ENCODE results near the gene EFCAB7. TPM values are rescaled to one million over a fixed set of nuclear protein-coding genes. Genes with fewer than 3 reads are reported as not detected.
"Not testable (repeated sequence)": the region's sequence is repeated elsewhere in the genome, so short reads cannot be mapped to it uniquely, and the experiment has no call there.

The EFCAB7 gene
- total and polyA plus RNA-seq, 7 experiments from 2014 or later: 3.7 to 13.5 (median 7.6) TPM

DNA sequence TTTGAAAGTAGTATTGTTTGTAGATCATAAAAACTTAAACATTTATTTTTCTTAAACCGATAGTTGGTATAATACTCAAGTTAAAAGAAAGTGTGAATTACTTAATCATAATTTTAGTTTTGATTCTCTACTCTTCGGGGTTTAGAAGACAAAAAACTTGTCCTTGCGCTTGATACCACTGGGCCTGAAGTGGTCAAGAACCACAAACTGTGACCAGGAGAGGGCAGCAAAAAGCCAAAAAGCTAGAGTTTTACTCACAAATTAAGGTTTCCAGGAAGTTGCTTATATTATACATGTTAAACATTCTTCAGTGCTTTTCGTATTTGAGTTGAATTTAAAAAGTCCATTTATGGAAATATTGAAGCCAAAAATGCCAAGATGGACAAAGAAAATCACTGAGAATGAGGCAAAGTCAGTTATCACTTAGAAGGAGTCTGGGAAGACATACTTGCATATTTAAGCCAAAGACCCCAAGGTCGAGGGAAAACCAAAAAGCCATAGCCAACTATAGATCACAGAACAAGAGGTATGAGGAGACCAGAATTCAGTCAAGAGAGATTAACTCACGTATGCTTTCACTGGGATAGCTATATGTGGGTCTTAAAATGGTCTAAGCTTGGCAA lies 34.2 kb downstream of the EFCAB7 start:
- H3K36me3 Mint-ChIP-seq: peaks cover 0 to 20% (median 8%) of the 10 kb centered on the region in 5 donors
- Histone ChIP-seq H3K4me1 (ENCODE audit: control insufficient read depth in 2 of 2, insufficient read depth in 2 of 2, low read length in 2 of 2) (no peaks in the 10 kb centered on the region), H3K4me3 (ENCODE audit: low read length) (no peak overlapping the region), H3K9me3 (ENCODE audit: control insufficient read depth in 2 of 3, low read length in 3 of 3) (no peaks in the 10 kb centered on the region), H3K27ac (ENCODE audit: low read depth, low read length) (no peak overlapping the region), H3K36me3 (ENCODE audit: control insufficient read depth in 2 of 3, insufficient read depth in 3 of 3, low read length in 3 of 3) (no peaks in the 10 kb centered on the region), H3K27me3 (ENCODE audit: control insufficient read depth in 2 of 2, insufficient read depth in 2 of 2, low read length in 2 of 2) (no peaks in the 10 kb centered on the region)
- H3K27ac Mint-ChIP-seq: peak overlapping the region in 1 of 9 donors; percentile 72
- ATAC-seq (no peak), DNase-seq (peak in 2 of 9 donors; percentile 2 to 6)
- no peaks in the 10 kb centered on the region for H3K27me3 Mint-ChIP-seq
- no peak overlapping the region for H3K4me3 Mint-ChIP-seq
- POLR2A ChIA-PET: interaction anchor here (0.7 kb wide), 1 partner anchor 20 kb away, joined by 5 read pairs; no protein-coding TSS in a partner anchor
- H3K4me1 Mint-ChIP-seq: peaks cover 0 to 4% (median 0%) of the 10 kb centered on the region in 7 donors
- CTCF ChIA-PET: interaction anchor here (3.1 kb wide), 1 partner anchor 688 kb away, joined by 17 read pairs; no protein-coding TSS in a partner anchor
- intact Hi-C loops (cut with micrococcal nuclease): loop anchor here in 1 of 2 donors (1.0 kb wide), 1 partner anchor 689 kb away; no protein-coding TSS in a partner anchor
- no peaks in the 10 kb centered on the region for H3K9me3 Mint-ChIP-seq

DNA sequence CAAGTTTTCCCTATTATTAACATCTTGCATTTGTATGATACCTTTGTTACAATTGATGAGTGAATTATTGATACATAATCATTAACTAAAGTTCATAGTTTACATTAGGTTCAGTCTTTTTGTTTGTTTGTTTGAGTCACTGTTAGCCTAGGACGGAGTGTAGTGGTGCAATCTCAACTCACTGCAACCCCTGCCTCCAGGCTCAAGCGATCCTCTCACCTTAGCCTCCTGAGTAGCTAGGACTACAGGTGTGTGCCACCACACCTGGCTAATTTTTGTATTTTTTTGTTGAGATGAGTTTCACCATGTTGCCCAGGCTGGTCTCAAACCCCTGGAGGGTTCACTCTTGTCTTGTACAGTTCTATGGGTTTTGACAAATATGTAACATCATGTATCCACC lies 36.0 kb downstream of the EFCAB7 start:
- Mint-ChIP-seq H3K4me1 (peaks cover 0 to 4% (median 0%) of the 10 kb centered on the region in 7 donors), H3K36me3 (peaks cover 0 to 17% (median 10%) of the 10 kb centered on the region in 5 donors), H3K9me3 (no peaks in the 10 kb centered on the region), H3K4me3 (no peak overlapping the region), H3K27me3 (no peaks in the 10 kb centered on the region), H3K27ac (no peak overlapping the region)
- Histone ChIP-seq H3K4me1 (ENCODE audit: control insufficient read depth in 2 of 2, insufficient read depth in 2 of 2, low read length in 2 of 2) (no peaks in the 10 kb centered on the region), H3K36me3 (ENCODE audit: control insufficient read depth in 2 of 3, insufficient read depth in 3 of 3, low read length in 3 of 3) (no peaks in the 10 kb centered on the region), H3K4me3 (ENCODE audit: low read length) (no peak overlapping the region), H3K9me3 (ENCODE audit: control insufficient read depth in 2 of 3, low read length in 3 of 3) (no peaks in the 10 kb centered on the region), H3K27ac (ENCODE audit: low read depth, low read length) (no peak overlapping the region), H3K27me3 (ENCODE audit: control insufficient read depth in 2 of 2, insufficient read depth in 2 of 2, low read length in 2 of 2) (no peaks in the 10 kb centered on the region)
- DNase-seq (no peak), ATAC-seq (no peak)
- intact Hi-C loops (cut with micrococcal nuclease): no loop called here
- ChIA-PET CTCF (no interaction called here), POLR2A (no interaction called here)

DNA sequence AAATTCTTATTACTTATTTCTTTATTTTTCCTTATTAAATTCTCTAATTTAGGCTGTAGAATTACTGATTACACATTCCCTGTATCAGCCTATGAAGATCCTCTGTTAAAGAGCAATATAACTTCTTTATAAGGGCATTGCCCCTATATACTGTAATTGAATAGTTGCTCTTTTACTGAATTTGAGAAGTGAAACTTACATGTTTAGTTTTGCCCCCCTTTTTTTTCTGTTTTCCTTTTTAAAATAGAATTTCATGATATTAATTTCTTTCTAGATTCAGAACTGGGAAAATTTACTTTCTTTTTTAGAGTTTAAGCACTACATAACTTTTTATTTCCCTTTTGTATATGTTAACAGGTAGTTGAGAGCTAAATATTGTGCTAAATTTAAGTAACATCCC lies 40.4 kb downstream of the EFCAB7 start:
- no peaks in the 10 kb centered on the region for H3K27me3 ChIP-seq (ENCODE audit: control insufficient read depth in 2 of 2, insufficient read depth in 2 of 2, low read length in 2 of 2)
- POLR2A ChIA-PET: no interaction called here
- Mint-ChIP-seq H3K36me3 (peaks cover 3 to 31% (median 19%) of the 10 kb centered on the region in 5 donors), H3K9me3 (no peaks in the 10 kb centered on the region), H3K4me1 (peaks cover 0 to 4% (median 0%) of the 10 kb centered on the region in 7 donors), H3K27ac (no peak overlapping the region), H3K4me3 (no peak overlapping the region), H3K27me3 (no peaks in the 10 kb centered on the region)
- no peaks in the 10 kb centered on the region for H3K4me1 ChIP-seq (ENCODE audit: control insufficient read depth in 2 of 2, insufficient read depth in 2 of 2, low read length in 2 of 2)
- no peak for DNase-seq
- no peak for ATAC-seq
- intact Hi-C loops (cut with micrococcal nuclease): no loop called here
- no peaks in the 10 kb centered on the region for H3K36me3 ChIP-seq (ENCODE audit: control insufficient read depth in 2 of 3, insufficient read depth in 3 of 3, low read length in 3 of 3)
- H3K9me3 ChIP-seq (ENCODE audit: control insufficient read depth in 2 of 3, low read length in 3 of 3): no peaks in the 10 kb centered on the region
- H3K27ac ChIP-seq (ENCODE audit: low read depth, low read length): no peak overlapping the region
- no peak overlapping the region for H3K4me3 ChIP-seq (ENCODE audit: low read length)
- CTCF ChIA-PET: no interaction called here

DNA sequence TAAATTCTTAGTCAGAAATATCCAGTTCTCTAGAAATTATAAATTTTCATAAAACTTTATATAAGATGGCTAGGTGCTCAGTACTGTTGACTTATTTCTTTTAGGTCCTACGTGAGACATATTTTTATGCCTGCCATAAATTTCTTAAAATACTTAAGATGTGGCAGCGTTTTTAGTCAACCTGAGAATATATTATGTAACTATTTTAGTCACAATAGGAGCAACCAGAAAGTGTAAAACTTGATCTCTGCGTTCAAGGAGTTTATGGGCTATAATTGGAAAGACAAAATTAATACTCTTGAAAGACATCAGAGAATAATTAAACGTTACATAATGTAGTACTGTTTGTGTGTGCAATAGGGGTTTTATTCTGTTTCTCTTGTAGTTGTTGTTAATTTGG lies 45.7 kb downstream of the EFCAB7 start:
- ChIA-PET POLR2A (interaction anchor here (0.8 kb wide), 1 partner anchor 15 kb away, joined by 3 read pairs; no protein-coding TSS in a partner anchor), CTCF (no interaction called here)
- Mint-ChIP-seq H3K4me1 (no peaks in the 10 kb centered on the region), H3K27ac (peak overlapping the region in 1 of 9 donors; percentile 47), H3K9me3 (no peaks in the 10 kb centered on the region), H3K4me3 (no peak overlapping the region), H3K36me3 (peaks cover 3 to 20% (median 14%) of the 10 kb centered on the region in 5 donors), H3K27me3 (no peaks in the 10 kb centered on the region)
- H3K4me3 ChIP-seq (ENCODE audit: low read length): no peak overlapping the region
- no peaks in the 10 kb centered on the region for H3K27me3 ChIP-seq (ENCODE audit: control insufficient read depth in 2 of 2, insufficient read depth in 2 of 2, low read length in 2 of 2)
- DNase-seq (no peak), ATAC-seq (no peak)
- H3K36me3 ChIP-seq (ENCODE audit: control insufficient read depth in 2 of 3, insufficient read depth in 3 of 3, low read length in 3 of 3): no peaks in the 10 kb centered on the region
- intact Hi-C loops (cut with micrococcal nuclease): no loop called here
- H3K4me1 ChIP-seq (ENCODE audit: control insufficient read depth in 2 of 2, insufficient read depth in 2 of 2, low read length in 2 of 2): no peaks in the 10 kb centered on the region
- H3K9me3 ChIP-seq (ENCODE audit: control insufficient read depth in 2 of 3, low read length in 3 of 3): no peaks in the 10 kb centered on the region
- H3K27ac ChIP-seq (ENCODE audit: low read depth, low read length): no peak overlapping the region

DNA sequence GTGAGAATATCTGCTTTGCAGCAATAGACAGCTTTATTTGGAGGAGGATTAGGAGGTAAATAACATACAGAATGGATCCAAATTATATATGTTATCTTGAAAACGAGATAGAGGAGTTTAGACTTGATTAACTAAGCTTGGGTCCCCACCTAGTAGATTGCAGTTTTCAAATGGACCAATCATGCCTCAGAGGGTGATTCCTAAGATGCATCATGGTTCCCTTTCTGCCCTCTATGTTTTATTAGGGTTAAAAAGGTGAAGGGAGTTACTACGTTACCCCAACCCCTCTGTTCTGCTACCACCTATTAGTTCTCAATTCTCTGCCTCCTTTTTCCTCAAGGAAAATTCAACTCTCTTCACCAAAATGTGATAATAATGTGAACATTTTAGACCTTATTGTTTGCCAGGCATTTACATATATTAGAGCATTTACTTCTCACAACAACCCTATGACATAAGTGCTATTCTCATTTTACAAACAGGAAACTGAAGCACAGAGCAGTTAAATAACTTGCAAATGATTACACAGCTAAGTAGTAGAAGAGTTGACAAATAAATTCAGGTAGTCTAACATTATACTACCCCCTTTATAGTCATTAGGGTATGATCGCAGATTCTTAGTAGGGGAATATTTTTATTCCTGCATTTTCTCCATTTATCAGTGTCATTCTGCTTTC lies 46.5 kb downstream of the EFCAB7 start:
- ATAC-seq (no peak), DNase-seq (no peak)
- Histone ChIP-seq H3K36me3 (ENCODE audit: control insufficient read depth in 2 of 3, insufficient read depth in 3 of 3, low read length in 3 of 3) (no peaks in the 10 kb centered on the region), H3K9me3 (ENCODE audit: control insufficient read depth in 2 of 3, low read length in 3 of 3) (no peaks in the 10 kb centered on the region), H3K27ac (ENCODE audit: low read depth, low read length) (no peak overlapping the region), H3K27me3 (ENCODE audit: control insufficient read depth in 2 of 2, insufficient read depth in 2 of 2, low read length in 2 of 2) (no peaks in the 10 kb centered on the region), H3K4me1 (ENCODE audit: control insufficient read depth in 2 of 2, insufficient read depth in 2 of 2, low read length in 2 of 2) (no peaks in the 10 kb centered on the region), H3K4me3 (ENCODE audit: low read length) (no peak overlapping the region)
- ChIA-PET POLR2A (no interaction called here), CTCF (no interaction called here)
- peaks cover 3 to 13% (median 10%) of the 10 kb centered on the region in 5 donors for H3K36me3 Mint-ChIP-seq
- H3K4me1 Mint-ChIP-seq: no peaks in the 10 kb centered on the region
- intact Hi-C loops (cut with micrococcal nuclease): no loop called here
- no peaks in the 10 kb centered on the region for H3K9me3 Mint-ChIP-seq
- H3K4me3 Mint-ChIP-seq: no peak overlapping the region
- no peak overlapping the region for H3K27ac Mint-ChIP-seq
- no peaks in the 10 kb centered on the region for H3K27me3 Mint-ChIP-seq

DNA sequence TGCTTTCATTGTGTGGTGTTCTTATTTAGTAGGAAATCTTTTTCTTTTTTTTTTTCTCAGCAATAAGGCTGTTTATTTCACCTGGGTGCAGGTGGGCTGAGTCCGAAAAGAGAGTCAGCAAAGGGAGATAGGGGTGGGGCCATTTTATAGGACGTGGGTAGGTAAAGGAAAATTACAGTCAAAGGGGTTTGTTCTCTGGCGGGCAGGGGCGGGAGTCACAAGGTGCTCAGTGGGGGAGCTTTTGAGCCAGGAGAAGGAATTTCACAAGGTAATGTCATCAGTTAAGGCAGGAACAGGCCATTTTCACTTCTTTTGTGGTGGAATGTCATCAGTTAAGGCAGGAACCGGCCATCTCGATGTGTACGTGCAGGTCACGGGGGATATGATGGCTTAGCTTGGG lies 49.4 kb downstream of the EFCAB7 start:
- intact Hi-C loops (cut with micrococcal nuclease); H3K27me3 Mint-ChIP-seq; POLR2A ChIA-PET; DNase-seq; H3K9me3 ChIP-seq (ENCODE audit: control insufficient read depth in 2 of 3, low read length in 3 of 3); H3K9me3 Mint-ChIP-seq; H3K4me3 Mint-ChIP-seq; H3K4me3 ChIP-seq (ENCODE audit: low read length); CTCF ChIA-PET; ATAC-seq; H3K36me3 ChIP-seq (ENCODE audit: control insufficient read depth in 2 of 3, insufficient read depth in 3 of 3, low read length in 3 of 3); H3K4me1 ChIP-seq (ENCODE audit: control insufficient read depth in 2 of 2, insufficient read depth in 2 of 2, low read length in 2 of 2); H3K27ac ChIP-seq (ENCODE audit: low read depth, low read length); H3K36me3 Mint-ChIP-seq; H3K4me1 Mint-ChIP-seq; H3K27ac Mint-ChIP-seq; H3K27me3 ChIP-seq (ENCODE audit: control insufficient read depth in 2 of 2, insufficient read depth in 2 of 2, low read length in 2 of 2): not testable (repeated sequence)

All from naive thymus-derived CD4-positive, alpha-beta T cell (primary cell).